SK-N-SH (cell line): ENCODE data around the gene FAIM2. TPM values are rescaled to one million over a fixed set of nuclear protein-coding genes. Genes with fewer than 3 reads are reported as not detected.

ENCODE experiments used
- CTCF ChIA-PET: fragments of 300-600, 350-600 bp; formaldehyde crosslinking; extraction: SDS; loops from one replicate; lab custom pipeline; 2021; lab: Yijun Ruan, JAX
- POLR2A ChIA-PET: fragments of 350-600 bp; sonication (Branson Sonifier 250); formaldehyde crosslinking; extraction: SDS; loops from one replicate; lab custom pipeline; 2020; ENCODE audit warnings: antibody characterized with exemption, inconsistent platforms; lab: Yijun Ruan, JAX
- DNase-seq: peaks from one replicate; pipeline ENCODE4 v3.0.0; 2012
- H2AFZ ChIP-seq: fragments of 200-600 bp; sonication (generic); 2 replicates; pipeline ENCODE4 v1.8.1; 2016; ENCODE audit warnings: antibody characterized with exemption, mild to moderate bottlenecking, low read depth
- H3F3A ChIP-seq: fragments of 200-600 bp; sonication (generic); replicated peaks from 2 replicates; pipeline ENCODE3; 2016; ENCODE audit warnings: antibody characterized with exemption, mild to moderate bottlenecking; ENCODE audit not compliant: insufficient read depth
- H3K27ac ChIP-seq, 2 experiments: fragments of 200-500 bp in 1 of 2; fragments of 200-600 bp in 1 of 2; sonication (Bioruptor generic) in 1 of 2; sonication (generic), shearing (Covaris generic) in 1 of 2; 2 replicates each; pipeline versions ENCODE4 v1.5.1 to v1.6.1; 2014 to 2016; ENCODE audit warnings: low read depth in 2 of 2, inconsistent platforms in 1 of 2, low read length in 1 of 2, mild to moderate bottlenecking in 1 of 2, mixed read lengths in 1 of 2
- H3K27me3 ChIP-seq: fragments of 200-600 bp; sonication (generic), shearing (Covaris generic); 2 replicates; pipeline ENCODE4 v1.6.1; 2016; ENCODE audit warnings: mixed run types; ENCODE audit not compliant: insufficient read depth
- H3K36me3 ChIP-seq, 2 experiments: fragments of 200-500 bp in 1 of 2; fragments of 200-600 bp in 1 of 2; sonication (Bioruptor generic) in 1 of 2; sonication (generic) in 1 of 2; replicated peaks in 1 of 2; 2 replicates each; pipeline versions ENCODE3 to v1.5.1; 2014 to 2016; ENCODE audit warnings: low read length in 1 of 2, mild to moderate bottlenecking in 1 of 2; ENCODE audit not compliant: insufficient read depth in 2 of 2, control insufficient read depth in 1 of 2
- H3K4me1 ChIP-seq, 2 experiments: fragments of 200-500 bp in 1 of 2; fragments of 200-600 bp in 1 of 2; sonication (Bioruptor generic) in 1 of 2; sonication (generic), shearing (Covaris generic) in 1 of 2; 2 replicates each; pipeline versions ENCODE4 v1.5.1 to v1.6.1; 2014 to 2016; ENCODE audit warnings: low read depth in 1 of 2, low read length in 1 of 2, mixed run types in 1 of 2; ENCODE audit not compliant: insufficient read depth in 2 of 2, control insufficient read depth in 1 of 2
- H3K4me2 ChIP-seq: fragments of 200-600 bp; sonication (generic), shearing (Covaris generic); 2 replicates; pipeline ENCODE4 v1.6.1; 2017; ENCODE audit warnings: mixed run types
- H3K4me3 ChIP-seq, 2 experiments: fragments of 200-500 bp in 1 of 2; fragments of 200-600 bp in 1 of 2; sonication (Bioruptor generic) in 1 of 2; sonication (generic), shearing (Covaris generic) in 1 of 2; 2 replicates each; pipeline versions ENCODE4 v1.5.1 to v1.8.1; 2014 to 2016; ENCODE audit warnings: low read depth in 2 of 2, inconsistent platforms in 1 of 2, low read length in 1 of 2, mild to moderate bottlenecking in 1 of 2, mixed read lengths in 1 of 2, moderate library complexity in 1 of 2
- H3K79me2 ChIP-seq: fragments of 200-600 bp; sonication (generic); 2 replicates; pipeline ENCODE4 v1.8.1; 2017; ENCODE audit warnings: mild to moderate bottlenecking; ENCODE audit not compliant: insufficient read depth
- H3K9ac ChIP-seq: fragments of 200-600 bp; sonication (generic); 2 replicates; pipeline ENCODE4 v1.6.1; 2017; ENCODE audit warnings: mixed run types
- H3K9me2 ChIP-seq: fragments of 200-600 bp; sonication (generic); 2 replicates; pipeline ENCODE4 v1.6.1; 2017; ENCODE audit warnings: mixed run types
- H3K9me3 ChIP-seq: fragments of 200-600 bp; sonication (generic); 2 replicates; pipeline ENCODE4 v1.6.1; 2017; ENCODE audit warnings: mixed run types, mild to moderate bottlenecking, moderate library complexity
- H4K20me1 ChIP-seq: fragments of 200-600 bp; sonication (generic); 2 replicates; pipeline ENCODE4 v1.6.1; 2017; ENCODE audit warnings: mild to moderate bottlenecking, mixed run types; ENCODE audit not compliant: insufficient read depth
- CHD2 ChIP-seq: fragments of 150-350 bp; IDR thresholded peaks from 2 replicates; pipeline ENCODE4 v1.6.1; 2018; ENCODE audit warnings: low read length; ENCODE audit not compliant: partially characterized antibody
- ELF1 ChIP-seq: IDR thresholded peaks from 2 replicates; pipeline ENCODE4 v1.4.0; 2012
- EP300 ChIP-seq, 2 experiments: IDR thresholded peaks; 2 replicates each; pipeline versions ENCODE4 v1.4.0 to v1.6.1; 2012; ENCODE audit warnings: borderline replicate concordance in 1 of 2, low read depth in 1 of 2, low read length in 1 of 2
- GATA2 ChIP-seq: sonication (generic); formaldehyde crosslinking; IDR thresholded peaks from 2 replicates; pipeline ENCODE4 v1.5.0; 2020; ENCODE audit warnings: mild to moderate bottlenecking, missing genetic modification reagents
- JUND ChIP-seq: IDR thresholded peaks from 2 replicates; pipeline ENCODE4 v1.4.0; 2012
- MEF2A ChIP-seq: IDR thresholded peaks from 2 replicates; pipeline ENCODE4 v1.4.0; 2012; ENCODE audit warnings: low read depth, borderline replicate concordance
- MXI1 ChIP-seq: IDR thresholded peaks from 2 replicates; pipeline ENCODE4 v1.6.1; 2012; ENCODE audit warnings: mild to moderate bottlenecking, low read depth, low read length, improper control_type of control experiment
- NFIC ChIP-seq: IDR thresholded peaks from 2 replicates; pipeline ENCODE4 v1.4.0; 2012; ENCODE audit warnings: borderline replicate concordance
- RCOR1 ChIP-seq: fragments of 150-350 bp; IDR thresholded peaks from 2 replicates; pipeline ENCODE4 v1.6.1; 2017; ENCODE audit warnings: antibody characterized with exemption, low read length
- SMC3 ChIP-seq: IDR thresholded peaks from 2 replicates; pipeline ENCODE4 v1.6.1; 2012; ENCODE audit warnings: low read depth, low read length, improper control_type of control experiment
- TAF1 ChIP-seq: IDR thresholded peaks from 2 replicates; pipeline ENCODE4 v1.6.1; 2012; ENCODE audit warnings: low read depth, mild to moderate bottlenecking, low read length, moderate library complexity, borderline replicate concordance
- WGBS: methylation state at CpG from one replicate; pipeline ENCODE4 v1.1.6; 2017; ENCODE audit warnings: low lambda C conversion rate; 5-methylcytosine and 5-hydroxymethylcytosine counted together
- polyA plus RNA-seq, 3 experiments: library from polyadenylated mRNA; depleted of rRNA; stranded (reverse); fragments of >200 nt; gene quantifications; 2 replicates each; pipeline ENCODE4 v1.2.3, GENCODE V29; 2012
- TF ChIP-seq, protein P1 (sequence below): IDR thresholded peaks from 2 replicates; pipeline ENCODE4 v1.6.1; 2012; ENCODE audit warnings: mild to moderate bottlenecking, low read depth, low read length, moderate library complexity
- TF ChIP-seq, protein P2 (sequence below): fragments of 150-350 bp; IDR thresholded peaks from 2 replicates; pipeline ENCODE4 v1.6.1; 2016; ENCODE audit warnings: mild to moderate bottlenecking, low read depth, low read length

The FAIM2 gene
- polyA plus RNA-seq, 1 of the 3 experiments (the other 2 are of a cell fraction) = 11.3 TPM

DNA sequence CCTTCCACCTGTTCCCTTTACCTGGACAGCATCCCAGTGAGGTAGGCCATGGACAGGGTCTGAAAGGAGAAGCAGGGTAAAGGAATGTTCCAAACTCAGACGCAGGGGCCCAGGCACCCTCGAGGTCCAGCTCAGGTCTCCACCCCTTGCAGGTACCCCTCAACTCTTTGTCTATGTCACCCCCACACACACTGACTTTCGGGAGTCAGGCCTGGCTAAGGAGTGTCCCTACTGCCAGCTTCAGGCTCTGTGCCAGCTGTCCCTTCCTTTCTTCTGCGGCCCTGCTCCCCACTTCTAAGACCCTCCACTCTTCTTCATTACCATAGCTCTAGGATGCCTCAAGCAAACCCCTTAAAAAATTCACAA is 13.6 kb downstream of the FAIM2 start:
- H3K27me3 ChIP-seq = no peaks in the 10 kb centered on the region
- no peak overlapping the region for H3K4me2 ChIP-seq
- ChIA-PET POLR2A (no interaction called here), CTCF (interaction anchor here (1.0 to 2.4 kb wide), 3 partner anchors 55 to 185 kb away, joined by 3 to 8 read pairs (median 8); no protein-coding TSS in a partner anchor)
- H3K79me2 ChIP-seq = no peaks in the 10 kb centered on the region
- 66% methylated on average over 4 of the region's 4 CpGs for WGBS
- no peaks in the 10 kb centered on the region for H3K36me3 ChIP-seq
- no peak overlapping the region for H3K27ac ChIP-seq
- no peak for DNase-seq
- no peak overlapping the region for H3K9ac ChIP-seq
- TF ChIP-seq GATA2 (CRISPR knock-in tag) = no peak
- no peaks in the 10 kb centered on the region for H3K9me3 ChIP-seq
- no peak overlapping the region for H3K4me3 ChIP-seq
- H4K20me1 ChIP-seq = no peaks in the 10 kb centered on the region
- H3F3A ChIP-seq = no peaks in the 10 kb centered on the region
- no peak overlapping the region for H2AFZ ChIP-seq
- H3K9me2 ChIP-seq = no peaks in the 10 kb centered on the region
- peaks cover 5 to 28% of the 10 kb centered on the region in 2 experiments; a peak in 1 of 4 replicates for H3K4me1 ChIP-seq

DNA sequence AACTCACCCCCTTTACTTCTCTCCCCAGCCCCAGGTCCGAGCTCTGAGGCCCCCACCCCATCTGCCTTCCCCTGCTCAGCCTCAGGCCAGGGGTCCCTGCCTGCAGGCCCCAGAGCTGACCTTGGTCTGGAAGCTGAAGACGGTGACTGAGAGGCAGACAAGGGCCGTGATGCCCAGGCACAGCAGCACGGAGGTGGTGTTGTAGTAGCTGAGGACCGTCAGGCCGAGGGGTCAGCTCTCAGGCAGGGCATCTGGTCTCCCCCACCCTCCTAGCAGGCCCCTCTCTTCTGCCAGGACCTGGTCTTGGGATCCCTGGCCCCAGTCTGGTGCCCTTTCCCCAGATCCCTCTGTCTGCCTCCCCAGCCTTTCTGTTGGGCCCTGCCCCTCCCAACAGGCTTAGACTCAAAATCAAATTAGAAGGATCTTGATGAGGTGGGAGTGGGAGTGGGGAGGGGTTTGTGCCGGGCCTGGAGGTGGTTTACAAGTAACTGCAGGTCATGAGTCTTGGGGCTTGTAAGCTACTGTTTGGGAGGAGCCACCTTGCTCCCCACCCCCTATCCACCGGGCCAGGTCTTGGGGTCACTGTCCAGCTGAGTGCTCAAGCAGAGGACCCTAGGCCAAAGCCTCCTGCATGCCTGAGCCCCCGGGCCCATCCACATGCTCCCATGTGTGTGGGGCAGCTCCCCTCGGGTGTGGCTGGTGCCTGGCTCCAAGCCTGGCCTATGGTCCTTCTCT is 14.2 kb downstream of the FAIM2 start:
- Histone ChIP-seq H3K4me3 (no peak overlapping the region), H3F3A (no peaks in the 10 kb centered on the region), H3K4me1 (peaks cover 5 to 28% of the 10 kb centered on the region in 2 experiments; a peak in 1 of 4 replicates), H4K20me1 (no peaks in the 10 kb centered on the region), H3K9ac (no peak overlapping the region), H3K27me3 (no peaks in the 10 kb centered on the region), H3K79me2 (no peaks in the 10 kb centered on the region), H3K4me2 (no peak overlapping the region), H3K9me2 (no peaks in the 10 kb centered on the region), H3K36me3 (no peaks in the 10 kb centered on the region), H3K27ac (no peak overlapping the region), H2AFZ (no peak overlapping the region), H3K9me3 (no peaks in the 10 kb centered on the region)
- 72% methylated on average over 7 of the region's 10 CpGs for WGBS
- ChIA-PET POLR2A (no interaction called here), CTCF (interaction anchor here (0.7 to 2.4 kb wide), 5 partner anchors 20 to 185 kb away, joined by 3 to 8 read pairs (median 4); no protein-coding TSS in a partner anchor)
- no peak for TF ChIP-seq MEF2A
- TF ChIP-seq CHD2 = no peak
- TF ChIP-seq, protein P1, sequence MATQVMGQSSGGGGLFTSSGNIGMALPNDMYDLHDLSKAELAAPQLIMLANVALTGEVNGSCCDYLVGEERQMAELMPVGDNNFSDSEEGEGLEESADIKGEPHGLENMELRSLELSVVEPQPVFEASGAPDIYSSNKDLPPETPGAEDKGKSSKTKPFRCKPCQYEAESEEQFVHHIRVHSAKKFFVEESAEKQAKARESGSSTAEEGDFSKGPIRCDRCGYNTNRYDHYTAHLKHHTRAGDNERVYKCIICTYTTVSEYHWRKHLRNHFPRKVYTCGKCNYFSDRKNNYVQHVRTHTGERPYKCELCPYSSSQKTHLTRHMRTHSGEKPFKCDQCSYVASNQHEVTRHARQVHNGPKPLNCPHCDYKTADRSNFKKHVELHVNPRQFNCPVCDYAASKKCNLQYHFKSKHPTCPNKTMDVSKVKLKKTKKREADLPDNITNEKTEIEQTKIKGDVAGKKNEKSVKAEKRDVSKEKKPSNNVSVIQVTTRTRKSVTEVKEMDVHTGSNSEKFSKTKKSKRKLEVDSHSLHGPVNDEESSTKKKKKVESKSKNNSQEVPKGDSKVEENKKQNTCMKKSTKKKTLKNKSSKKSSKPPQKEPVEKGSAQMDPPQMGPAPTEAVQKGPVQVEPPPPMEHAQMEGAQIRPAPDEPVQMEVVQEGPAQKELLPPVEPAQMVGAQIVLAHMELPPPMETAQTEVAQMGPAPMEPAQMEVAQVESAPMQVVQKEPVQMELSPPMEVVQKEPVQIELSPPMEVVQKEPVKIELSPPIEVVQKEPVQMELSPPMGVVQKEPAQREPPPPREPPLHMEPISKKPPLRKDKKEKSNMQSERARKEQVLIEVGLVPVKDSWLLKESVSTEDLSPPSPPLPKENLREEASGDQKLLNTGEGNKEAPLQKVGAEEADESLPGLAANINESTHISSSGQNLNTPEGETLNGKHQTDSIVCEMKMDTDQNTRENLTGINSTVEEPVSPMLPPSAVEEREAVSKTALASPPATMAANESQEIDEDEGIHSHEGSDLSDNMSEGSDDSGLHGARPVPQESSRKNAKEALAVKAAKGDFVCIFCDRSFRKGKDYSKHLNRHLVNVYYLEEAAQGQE = no peak
- no peak for TF ChIP-seq TAF1
- TF ChIP-seq NFIC = no peak
- no peak for TF ChIP-seq SMC3
- TF ChIP-seq MXI1 = no peak
- TF ChIP-seq, protein P2, sequence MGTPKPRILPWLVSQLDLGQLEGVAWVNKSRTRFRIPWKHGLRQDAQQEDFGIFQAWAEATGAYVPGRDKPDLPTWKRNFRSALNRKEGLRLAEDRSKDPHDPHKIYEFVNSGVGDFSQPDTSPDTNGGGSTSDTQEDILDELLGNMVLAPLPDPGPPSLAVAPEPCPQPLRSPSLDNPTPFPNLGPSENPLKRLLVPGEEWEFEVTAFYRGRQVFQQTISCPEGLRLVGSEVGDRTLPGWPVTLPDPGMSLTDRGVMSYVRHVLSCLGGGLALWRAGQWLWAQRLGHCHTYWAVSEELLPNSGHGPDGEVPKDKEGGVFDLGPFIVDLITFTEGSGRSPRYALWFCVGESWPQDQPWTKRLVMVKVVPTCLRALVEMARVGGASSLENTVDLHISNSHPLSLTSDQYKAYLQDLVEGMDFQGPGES = no peak
- no peak for TF ChIP-seq GATA2 (CRISPR knock-in tag)
- TF ChIP-seq JUND = no peak
- no peak for TF ChIP-seq EP300 (IDR thresholded peaks at IDR 0.05; ENCODE audit: borderline replicate concordance in 1 of 2, low read depth in 1 of 2, low read length in 1 of 2)
- TF ChIP-seq ELF1 = no peak
- no peak for TF ChIP-seq RCOR1
- no peak for DNase-seq
